Bladder microvascular endothelial cell (primary cell): ENCODE measurements around the gene PHOSPHO1. TPM values are rescaled to one million over a fixed set of nuclear protein-coding genes. Genes with fewer than 3 reads are reported as not detected.

ENCODE experiments used
- total RNA-seq: library from RNA; depleted of rRNA; stranded (reverse); fragments of >200 nt; gene quantifications from 2 replicates; pipeline ENCODE4 v1.2.3, GENCODE V29; 2014

PHOSPHO1 gene, protein sequence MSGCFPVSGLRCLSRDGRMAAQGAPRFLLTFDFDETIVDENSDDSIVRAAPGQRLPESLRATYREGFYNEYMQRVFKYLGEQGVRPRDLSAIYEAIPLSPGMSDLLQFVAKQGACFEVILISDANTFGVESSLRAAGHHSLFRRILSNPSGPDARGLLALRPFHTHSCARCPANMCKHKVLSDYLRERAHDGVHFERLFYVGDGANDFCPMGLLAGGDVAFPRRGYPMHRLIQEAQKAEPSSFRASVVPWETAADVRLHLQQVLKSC
- not detected in 2 replicates for total RNA-seq

GRCh38 chr17:49230636-49231562 lies at the start of gene PHOSPHO1:
Gene PHOSPHO1 (minus strand): TSS chr17:49230787. CDS start chr17:49226691, 4,096 bp downstream.

DNA sequence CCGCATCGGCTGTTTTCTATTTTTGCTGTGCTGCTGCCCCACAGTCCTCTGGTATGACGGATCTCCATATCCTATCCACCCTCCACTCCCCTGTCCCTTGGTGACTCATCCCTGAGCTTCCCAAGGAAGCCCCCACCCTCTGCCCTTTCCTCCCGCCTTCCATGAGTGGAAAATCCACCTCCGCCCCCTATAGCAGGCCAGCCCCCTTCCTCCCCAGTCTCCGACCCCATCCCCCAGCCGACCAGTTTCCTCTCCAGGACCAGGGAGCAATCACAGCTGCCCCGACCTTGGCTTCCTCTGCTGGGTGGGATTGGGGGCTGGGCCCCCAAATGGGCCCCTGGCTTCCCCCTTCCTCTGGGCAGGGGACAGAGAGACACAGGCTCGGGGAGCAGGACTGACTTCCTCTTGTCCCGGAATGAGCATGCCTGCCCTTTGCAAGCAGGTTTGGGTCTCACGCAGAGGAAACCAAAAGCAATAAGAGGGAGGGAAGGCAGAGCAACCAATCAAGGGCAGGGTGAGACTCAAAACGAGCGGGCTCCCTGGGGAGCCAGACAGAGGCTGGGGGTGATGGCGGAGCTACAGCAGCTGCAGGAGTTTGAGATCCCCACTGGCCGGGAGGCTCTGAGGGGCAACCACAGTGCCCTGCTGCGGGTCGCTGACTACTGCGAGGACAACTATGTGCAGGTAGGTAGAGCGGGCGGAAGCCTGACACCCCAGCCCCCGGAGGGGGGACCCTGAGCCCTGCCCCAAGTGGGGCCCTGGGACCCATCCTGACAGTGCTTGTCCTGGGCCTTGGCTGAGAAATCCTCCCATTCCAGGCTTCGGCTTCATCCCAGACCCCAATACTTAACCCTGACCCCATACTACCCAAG lies 20.2 kb downstream of the PHOSPHO1 start, which contains the start of the genes ABI3 and GNGT2:
Gene ABI3, plus strand, starts transcription at position 550 of the 872 bp plus-strand sequence. Its CDS starts 18 bp downstream, at position 568.
Gene GNGT2, minus strand, starts transcription at position 417 of the 872 bp plus-strand sequence. CDS start 3,152 bp downstream, outside the sequence.

Other genes with a start within 250 kb of the PHOSPHO1 start
- 0.13 and 0.16 TPM in 2 replicates for gene IGF2BP1, start 233.4 kb downstream of the PHOSPHO1 start, total RNA-seq
- under 0.01 TPM in 2 replicates for gene B4GALNT2, start 98.0 kb downstream of the PHOSPHO1 start, total RNA-seq
- gene GNGT2, start 20.2 kb downstream of the PHOSPHO1 start, total RNA-seq, result 0.50 and 1.3 TPM in 2 replicates
- gene ABI3, start 20.1 kb downstream of the PHOSPHO1 start, total RNA-seq, result 7.3 and 18.6 TPM in 2 replicates
- gene ZNF652, start 131.5 kb upstream of the PHOSPHO1 start, total RNA-seq, result 5.5 and 14.2 TPM in 2 replicates
- 150 and 210 TPM in 2 replicates for gene PHB1, start 184.1 kb upstream of the PHOSPHO1 start, total RNA-seq